CD14-positive monocyte (primary cell): Measurements from ENCODE around the gene GPA33. TPM values are rescaled to one million over a fixed set of nuclear protein-coding genes. Genes with fewer than 3 reads are reported as not detected.

ENCODE experiments used
- DNase-seq, 3 donors: peaks; one replicate each; pipeline ENCODE4 v3.0.0-alpha.2; 2011 to 2022
- H2AFZ ChIP-seq: 2 replicates; pipeline ENCODE4 v1.6.0; 2012; ENCODE audit warnings: mild to moderate bottlenecking, low read depth, low read length, inconsistent platforms; ENCODE audit not compliant: insufficient read depth, poor library complexity, severe bottlenecking
- H3K27ac ChIP-seq, 2 donors: 1 replicate in 1 of 2; 2 replicates in 1 of 2; pipeline ENCODE4 v1.5.1; 2012 to 2013; ENCODE audit warnings: low read length in 2 of 2, control low read depth in 1 of 2, inconsistent platforms in 1 of 2, low read depth in 1 of 2, mild to moderate bottlenecking in 1 of 2
- H3K27me3 ChIP-seq, 2 donors: one replicate each; pipeline versions ENCODE4 v1.6.0 to v1.6.1; 2011 to 2013; ENCODE audit warnings: low read length in 2 of 2; ENCODE audit not compliant: control insufficient read depth in 2 of 2, insufficient read depth in 2 of 2
- H3K36me3 ChIP-seq, 2 donors: replicated peaks in 1 of 2; 1 replicate in 1 of 2; 2 replicates in 1 of 2; pipeline versions ENCODE4 v1.5.1 to v1.6.1; 2012 to 2013; ENCODE audit warnings: low read length in 2 of 2, control low read depth in 1 of 2, inconsistent platforms in 1 of 2, mild to moderate bottlenecking in 1 of 2; ENCODE audit not compliant: insufficient read depth in 2 of 2, control insufficient read depth in 1 of 2
- H3K4me1 ChIP-seq, 2 donors: 1 replicate in 1 of 2; 2 replicates in 1 of 2; pipeline versions ENCODE4 v1.5.1 to v1.6.1; 2012 to 2013; ENCODE audit warnings: low read length in 2 of 2, control low read depth in 1 of 2, inconsistent platforms in 1 of 2, mild to moderate bottlenecking in 1 of 2, moderate library complexity in 1 of 2; ENCODE audit not compliant: insufficient read depth in 2 of 2, control insufficient read depth in 1 of 2
- H3K4me2 ChIP-seq: replicated peaks from 2 replicates; pipeline ENCODE3; 2012; ENCODE audit warnings: low read length, moderate library complexity, mild to moderate bottlenecking; ENCODE audit not compliant: poor library complexity, severe bottlenecking; ENCODE audit errors: extremely low read depth
- H3K4me3 ChIP-seq, 3 experiments: fragments of 200-600 bp in 1 of 3; sonication (generic) in 1 of 3; replicated peaks in 1 of 3; 1 replicate in 2 of 3; 2 replicates in 1 of 3; pipeline ENCODE4 v1.5.1; 2011 to 2013; ENCODE audit warnings: low read length in 3 of 3, mild to moderate bottlenecking in 3 of 3, control low read depth in 2 of 3, low read depth in 2 of 3, inconsistent platforms in 1 of 3, moderate library complexity in 1 of 3
- H3K79me2 ChIP-seq: 2 replicates; pipeline ENCODE4 v1.6.0; 2012; ENCODE audit warnings: mild to moderate bottlenecking, control low read depth, inconsistent platforms, low read length, moderate library complexity; ENCODE audit not compliant: insufficient read depth
- H3K9ac ChIP-seq: 2 replicates; pipeline ENCODE4 v1.6.0; 2017; ENCODE audit warnings: low read length, mild to moderate bottlenecking; ENCODE audit not compliant: insufficient read depth, poor library complexity, severe bottlenecking
- H3K9me3 ChIP-seq, 2 donors: replicated peaks in 1 of 2; 1 replicate in 1 of 2; 2 replicates in 1 of 2; pipeline versions ENCODE4 v1.5.1 to v1.6.1; 2012 to 2013; ENCODE audit warnings: low read length in 2 of 2, control low read depth in 1 of 2; ENCODE audit not compliant: control insufficient read depth in 1 of 2, insufficient read depth in 1 of 2
- H4K20me1 ChIP-seq: 2 replicates; pipeline ENCODE4 v1.6.0; 2012; ENCODE audit warnings: mild to moderate bottlenecking, low read length, control low read depth, moderate library complexity; ENCODE audit not compliant: insufficient read depth
- H3K27ac Mint-ChIP-seq, 7 donors: one replicate each; pipeline ENCODE4 v1.8.0; 2020; ENCODE audit warnings: mild to moderate bottlenecking in 7 of 7, mixed read lengths in 7 of 7, moderate library complexity in 6 of 7, inconsistent platforms in 2 of 7
- H3K27me3 Mint-ChIP-seq, 3 donors: one replicate each; pipeline ENCODE4 v1.8.0; 2021 to 2022; ENCODE audit warnings: low read depth in 3 of 3, mild to moderate bottlenecking in 3 of 3, mixed read lengths in 3 of 3, moderate library complexity in 3 of 3, inconsistent platforms in 1 of 3
- H3K36me3 Mint-ChIP-seq, 2 donors: one replicate each; pipeline ENCODE4 v1.8.0; 2020; ENCODE audit warnings: mixed read lengths in 2 of 2, inconsistent platforms in 1 of 2, mild to moderate bottlenecking in 1 of 2
- H3K4me1 Mint-ChIP-seq: one replicate; pipeline ENCODE4 v1.8.0; 2020; ENCODE audit warnings: mild to moderate bottlenecking, mixed read lengths
- H3K4me3 Mint-ChIP-seq, 2 donors: one replicate each; pipeline ENCODE4 v1.8.0; 2020; ENCODE audit warnings: mild to moderate bottlenecking in 2 of 2, mixed read lengths in 2 of 2, moderate library complexity in 1 of 2
- H3K9me3 Mint-ChIP-seq, 7 donors: one replicate each; pipeline ENCODE4 v1.8.0; 2020 to 2022; ENCODE audit warnings: mixed read lengths in 7 of 7, mild to moderate bottlenecking in 6 of 7, moderate library complexity in 6 of 7, inconsistent platforms in 2 of 7
- WGBS: methylation state at CpG from one replicate; pipeline ENCODE4 v1.1.5; 2013; ENCODE audit warnings: missing lambda C conversion rate; ENCODE audit not compliant: insufficient coverage; 5-methylcytosine and 5-hydroxymethylcytosine counted together
- intact Hi-C, 2 donors: fragments of 100-400 bp; cut with micrococcal nuclease; formaldehyde crosslinking; loops; one replicate each; pipeline versions ENCODE4 v1.15.0 to v1.15.1; 2023
- polyA plus RNA-seq, 3 donors: library from polyadenylated mRNA; depleted of rRNA in 1 of 3; unstranded in 2 of 3; stranded (reverse) in 1 of 3; fragments of 300-500 nt in 2 of 3; fragments of >200 nt in 1 of 3; fragmentation: Illumina TruSeq in 2 of 3; gene quantifications; 1 replicate in 2 of 3; 2 replicates in 1 of 3; pipeline ENCODE4 v1.2.3, GENCODE V29; 2012 to 2021
- TF ChIP-seq, protein P1 (sequence below): fragments of 200-600 bp; IDR thresholded peaks from one replicate; pipeline ENCODE4 v1.8.0; 2022; ENCODE audit warnings: antibody characterized with exemption, mild to moderate bottlenecking

The GPA33 gene
- polyA plus RNA-seq, 3 donors: 0.84 to 1.8 (median 1.8) TPM

DNA sequence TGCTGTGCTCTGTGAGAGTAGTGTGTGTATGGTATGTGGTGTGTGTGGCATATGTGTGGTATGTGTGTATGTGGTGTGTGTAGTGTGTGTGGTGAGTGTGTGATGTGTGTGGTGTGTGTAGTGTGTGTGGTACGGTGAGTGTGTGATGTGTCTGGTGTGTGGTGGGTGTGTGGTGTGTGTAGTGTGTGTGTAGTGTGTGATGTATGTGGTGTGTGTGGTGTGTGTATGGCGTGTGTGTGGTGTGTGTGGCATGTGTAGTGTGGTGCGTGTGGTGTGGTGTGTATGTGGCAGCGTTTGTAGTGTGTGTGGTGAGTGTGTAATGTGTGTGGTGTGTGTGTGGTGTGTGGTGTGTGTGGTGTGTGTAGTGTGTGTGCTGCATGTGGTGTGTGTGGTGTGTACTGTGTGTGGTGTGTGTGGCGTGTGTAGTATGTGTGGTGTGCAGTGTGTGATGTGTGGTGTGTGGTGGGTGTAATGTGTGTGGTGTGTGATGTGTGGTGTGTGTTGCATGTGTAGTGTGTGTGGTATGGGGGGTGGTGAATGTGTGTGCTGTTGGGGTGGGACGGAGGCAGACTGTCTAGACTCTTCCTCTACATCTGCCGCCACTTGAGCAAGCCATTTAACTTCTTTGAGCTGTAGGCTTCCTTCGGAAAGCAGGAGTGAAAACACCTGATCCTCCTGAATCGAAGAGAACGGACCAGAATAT, 33.5 kb downstream of the GPA33 start:
- Mint-ChIP-seq H3K27ac (no peak overlapping the region), H3K4me3 (no peak overlapping the region), H3K9me3 (no peaks in the 10 kb centered on the region), H3K4me1 (peaks cover 8% of the 10 kb centered on the region), H3K27me3 (peaks cover 1 to 4% (median 3%) of the 10 kb centered on the region in 3 donors), H3K36me3 (no peaks in the 10 kb centered on the region)
- Histone ChIP-seq H3K27me3 (no peaks in the 10 kb centered on the region), H3K27ac (no peak overlapping the region), H3K9ac (no peak overlapping the region), H2AFZ (no peak overlapping the region), H3K36me3 (no peaks in the 10 kb centered on the region), H4K20me1 (no peaks in the 10 kb centered on the region), H3K4me3 (no peak overlapping the region), H3K4me2 (no peak overlapping the region), H3K9me3 (no peaks in the 10 kb centered on the region), H3K79me2 (no peaks in the 10 kb centered on the region), H3K4me1 (peaks cover 4 to 6% of the 10 kb centered on the region in 2 donors)
- intact Hi-C loops: loop anchor here in 1 of 2 donors (10.0 kb wide), 2 partner anchors 172 to 1132 kb away; no protein-coding TSS in a partner anchor
- DNase-seq: no peak
- TF ChIP-seq, protein P1, sequence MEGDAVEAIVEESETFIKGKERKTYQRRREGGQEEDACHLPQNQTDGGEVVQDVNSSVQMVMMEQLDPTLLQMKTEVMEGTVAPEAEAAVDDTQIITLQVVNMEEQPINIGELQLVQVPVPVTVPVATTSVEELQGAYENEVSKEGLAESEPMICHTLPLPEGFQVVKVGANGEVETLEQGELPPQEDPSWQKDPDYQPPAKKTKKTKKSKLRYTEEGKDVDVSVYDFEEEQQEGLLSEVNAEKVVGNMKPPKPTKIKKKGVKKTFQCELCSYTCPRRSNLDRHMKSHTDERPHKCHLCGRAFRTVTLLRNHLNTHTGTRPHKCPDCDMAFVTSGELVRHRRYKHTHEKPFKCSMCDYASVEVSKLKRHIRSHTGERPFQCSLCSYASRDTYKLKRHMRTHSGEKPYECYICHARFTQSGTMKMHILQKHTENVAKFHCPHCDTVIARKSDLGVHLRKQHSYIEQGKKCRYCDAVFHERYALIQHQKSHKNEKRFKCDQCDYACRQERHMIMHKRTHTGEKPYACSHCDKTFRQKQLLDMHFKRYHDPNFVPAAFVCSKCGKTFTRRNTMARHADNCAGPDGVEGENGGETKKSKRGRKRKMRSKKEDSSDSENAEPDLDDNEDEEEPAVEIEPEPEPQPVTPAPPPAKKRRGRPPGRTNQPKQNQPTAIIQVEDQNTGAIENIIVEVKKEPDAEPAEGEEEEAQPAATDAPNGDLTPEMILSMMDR: no peak
- 67% methylated on average over 5 of the region's 10 CpGs for WGBS

DNA sequence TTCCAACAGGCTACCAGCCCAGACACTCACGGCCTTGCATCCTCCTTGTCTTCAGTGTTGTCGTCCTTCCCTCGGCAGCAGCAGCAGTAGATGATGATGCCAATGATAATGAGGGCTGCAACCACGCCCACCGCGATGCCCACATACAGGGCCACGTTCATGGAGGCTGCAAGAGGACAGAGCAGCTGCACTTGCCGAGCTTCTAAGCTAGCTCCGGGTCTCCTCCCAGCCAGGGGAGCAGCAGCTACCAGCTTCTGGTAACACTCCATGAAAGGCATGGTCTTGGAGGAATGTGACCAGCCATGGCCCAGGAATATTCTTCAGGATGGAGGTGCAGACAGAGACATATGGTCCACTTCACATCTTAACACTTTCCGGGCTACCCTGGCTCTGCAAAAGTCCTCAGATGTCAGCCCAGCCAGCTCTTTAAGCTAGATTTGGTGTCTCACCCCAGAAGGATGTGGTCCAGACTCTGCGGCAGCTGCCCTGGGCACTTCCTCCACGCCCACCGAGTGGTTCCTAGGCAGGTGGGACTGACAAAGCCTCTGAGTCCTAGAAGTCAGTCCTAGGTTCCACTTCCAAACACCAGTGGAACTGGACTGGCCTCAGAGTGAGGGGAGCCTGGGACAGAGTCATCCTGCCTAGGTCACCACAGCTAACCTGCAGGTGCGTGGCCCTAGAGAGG, 35.1 kb downstream of the GPA33 start:
- Histone ChIP-seq H2AFZ (no peak overlapping the region), H3K4me3 (no peak overlapping the region), H3K36me3 (no peaks in the 10 kb centered on the region), H3K9me3 (no peaks in the 10 kb centered on the region), H3K27me3 (no peaks in the 10 kb centered on the region), H3K27ac (no peak overlapping the region), H3K4me2 (no peak overlapping the region), H3K4me1 (peaks cover 4 to 6% of the 10 kb centered on the region in 2 donors), H4K20me1 (no peaks in the 10 kb centered on the region), H3K79me2 (no peaks in the 10 kb centered on the region), H3K9ac (no peak overlapping the region)
- Mint-ChIP-seq H3K9me3 (no peaks in the 10 kb centered on the region), H3K27ac (no peak overlapping the region), H3K4me1 (peaks cover 8% of the 10 kb centered on the region), H3K4me3 (no peak overlapping the region), H3K36me3 (no peaks in the 10 kb centered on the region), H3K27me3 (peaks cover 1 to 4% (median 3%) of the 10 kb centered on the region in 3 donors)
- intact Hi-C loops: loop anchor here in 1 of 2 donors (10.0 kb wide), 2 partner anchors 170 to 1130 kb away; no protein-coding TSS in a partner anchor
- no peak for DNase-seq
- 79% methylated on average over 14 of the region's 14 CpGs for WGBS
- TF ChIP-seq, protein P1: no peak
